A549 (cell line): ENCODE results near the gene GNAL. TPM values are rescaled to one million over a fixed set of nuclear protein-coding genes. Genes with fewer than 3 reads are reported as not detected.
A peak's percentile ranks its signal among the peaks of the same experiment; 100 is the strongest.

Source experiments
- ATAC-seq, 2 experiments: fragments of 200-7000 bp in 1 of 2; fragments of >200 bp in 1 of 2; cut with Nextera tagmentation in 1 of 2; cut with Tn5 transposase in 1 of 2; 3 replicates each; pipeline versions ENCODE4 v1.8.0 to v1.9.1; 2018 to 2020; ENCODE audit warnings: mild to moderate bottlenecking in 1 of 2, moderate library complexity in 1 of 2
- CTCF ChIA-PET: fragments of 300-600 bp; sonication (Branson Sonifier 250); formaldehyde crosslinking; extraction: SDS; loops from one replicate; lab custom pipeline; 2021; ENCODE audit warnings: antibody characterized with exemption, inconsistent platforms; lab: Yijun Ruan, JAX
- POLR2A ChIA-PET: fragments of 350-600 bp; formaldehyde crosslinking; extraction: SDS; loops from one replicate; lab custom pipeline; 2021; ENCODE audit warnings: antibody characterized with exemption, inconsistent platforms; lab: Yijun Ruan, JAX
- DNase-seq, 2 experiments: peaks; one replicate each; pipeline versions ENCODE4 v3.0.0 to v3.0.0-alpha.2; 2011 to 2016; ENCODE audit warnings: low read depth in 1 of 2, low spot score in 1 of 2
- FAIRE-seq: peaks from 2 replicates; lab custom pipeline; 2011; peaks lifted over from hg19 to GRCh38; lab: Jason Lieb, UNC
- H3K27ac ChIP-seq, 2 experiments: fragments of >200 bp; sonication (Bioruptor Twin); formaldehyde crosslinking; 3 replicates each; pipeline ENCODE4 v1.5.1; 2016 to 2017
- H3K4me1 ChIP-seq: fragments of >200 bp; sonication (Bioruptor Twin); formaldehyde crosslinking; 3 replicates; pipeline ENCODE4 v1.6.1; 2016
- H3K4me2 ChIP-seq: fragments of >200 bp; sonication (Bioruptor Twin); formaldehyde crosslinking; 3 replicates; pipeline ENCODE4 v1.6.1; 2016
- H3K4me3 ChIP-seq: fragments of >200 bp; sonication (Bioruptor Twin); formaldehyde crosslinking; 3 replicates; pipeline ENCODE4 v1.5.1; 2016
- H3K9me3 ChIP-seq: fragments of >200 bp; sonication (Bioruptor Twin); formaldehyde crosslinking; 3 replicates; pipeline ENCODE4 v1.6.1; 2016
- BHLHE40 ChIP-seq: IDR thresholded peaks from 2 replicates; pipeline ENCODE4 v1.6.1; 2012; ENCODE audit warnings: low read depth, low read length, inconsistent platforms
- CBX2 ChIP-seq: fragments of 200-600 bp; sonication (generic); IDR thresholded peaks from 2 replicates; pipeline ENCODE4 v1.6.1; 2016; ENCODE audit warnings: low read depth, mild to moderate bottlenecking, borderline replicate concordance
- CEBPB ChIP-seq, 2 experiments: fragments of >200 bp in 1 of 2; sonication (Bioruptor Twin) in 1 of 2; formaldehyde crosslinking in 1 of 2; IDR thresholded peaks; 2 replicates each; pipeline ENCODE4 v1.6.1; 2012 to 2016
- EHF ChIP-seq: fragments of 250-450 bp; sonication (Bioruptor Pico); IDR thresholded peaks from 2 replicates; pipeline ENCODE4 v1.5.0; 2020; ENCODE audit warnings: mild to moderate bottlenecking
- FOSL2 ChIP-seq, 2 experiments: fragments of 450-650 bp in 1 of 2; fragments of >200 bp in 1 of 2; sonication (Bioruptor Twin) in 1 of 2; formaldehyde crosslinking; IDR thresholded peaks; 2 replicates each; pipeline versions ENCODE4 v1.5.0 to v1.6.1; 2016 to 2020; ENCODE audit warnings: mild to moderate bottlenecking in 1 of 2, moderate library complexity in 1 of 2
- GATA3 ChIP-seq: IDR thresholded peaks from 2 replicates; pipeline ENCODE4 v1.6.1; 2012; ENCODE audit warnings: borderline replicate concordance
- HOXB13 ChIP-seq: fragments of 250-450 bp; sonication (Bioruptor Pico); IDR thresholded peaks from 2 replicates; pipeline ENCODE4 v1.5.0; 2020; ENCODE audit warnings: low read depth, mild to moderate bottlenecking, moderate library complexity
- JUN ChIP-seq, 2 experiments: fragments of >200 bp; sonication (Bioruptor Twin); formaldehyde crosslinking; IDR thresholded peaks; 2 replicates in 1 of 2; 3 replicates in 1 of 2; pipeline ENCODE4 v1.6.1; 2016 to 2017
- KDM5A ChIP-seq: fragments of 200-600 bp; sonication (generic); IDR thresholded peaks from 2 replicates; pipeline ENCODE4 v1.6.1; 2016; ENCODE audit warnings: antibody characterized with exemption, mild to moderate bottlenecking
- MAZ ChIP-seq: fragments of 150-350 bp; IDR thresholded peaks from 2 replicates; pipeline ENCODE4 v1.6.1; 2014; ENCODE audit warnings: antibody characterized with exemption, low read depth, low read length, borderline replicate concordance
- MYC ChIP-seq: IDR thresholded peaks from 2 replicates; pipeline ENCODE4 v1.6.1; 2012; ENCODE audit warnings: mild to moderate bottlenecking, inconsistent platforms, low read length, improper control_type of control experiment, borderline replicate concordance
- NFE2L2 ChIP-seq: fragments of 150-350 bp; conservative IDR thresholded peaks from 2 replicates; pipeline ENCODE4 v1.6.1; 2014; ENCODE audit warnings: low read length
- NR3C1 ChIP-seq: fragments of >200 bp; sonication (Bioruptor Twin); formaldehyde crosslinking; IDR thresholded peaks from 3 replicates; pipeline ENCODE4 v1.6.1; 2017
- PHF8 ChIP-seq: fragments of 200-600 bp; sonication (generic); IDR thresholded peaks from 2 replicates; pipeline ENCODE4 v1.6.1; 2016; ENCODE audit warnings: low read depth, mild to moderate bottlenecking, antibody characterized with exemption, moderate library complexity, borderline replicate concordance
- RARB ChIP-seq: fragments of 250-450 bp; sonication (Bioruptor Pico); IDR thresholded peaks from 2 replicates; pipeline ENCODE4 v1.8.0; 2021; ENCODE audit warnings: mild to moderate bottlenecking, moderate library complexity
- RFX5 ChIP-seq: fragments of 450-650 bp; IDR thresholded peaks from 2 replicates; pipeline ENCODE4 v1.7.1; 2014; ENCODE audit warnings: antibody characterized with exemption, mild to moderate bottlenecking, moderate library complexity
- RNF2 ChIP-seq: fragments of 200-600 bp; sonication (generic); IDR thresholded peaks from 2 replicates; pipeline ENCODE4 v1.6.1; 2016; ENCODE audit warnings: low read depth, mild to moderate bottlenecking, antibody characterized with exemption, moderate library complexity, borderline replicate concordance
- SMC3 ChIP-seq: fragments of >200 bp; sonication (Bioruptor Twin); formaldehyde crosslinking; IDR thresholded peaks from 3 replicates; pipeline ENCODE4 v1.6.1; 2018; ENCODE audit warnings: inconsistent platforms
- SREBF2 ChIP-seq: fragments of 450-650 bp; IDR thresholded peaks from 2 replicates; pipeline ENCODE4 v1.6.1; 2014; ENCODE audit warnings: mild to moderate bottlenecking, moderate library complexity
- TFCP2L1 ChIP-seq: fragments of 250-450 bp; sonication (Bioruptor Pico); IDR thresholded peaks from 2 replicates; pipeline ENCODE4 v1.5.0; 2021; ENCODE audit warnings: mild to moderate bottlenecking
- TP53 ChIP-seq: fragments of 250-450 bp; sonication (Bioruptor Pico); IDR thresholded peaks from 2 replicates; pipeline ENCODE4 v1.5.0; 2021; ENCODE audit warnings: mild to moderate bottlenecking, moderate library complexity
- ZC3H11A ChIP-seq: fragments of 450-650 bp; IDR thresholded peaks from 2 replicates; pipeline ENCODE4 v1.6.1; 2014; ENCODE audit warnings: antibody characterized with exemption, mild to moderate bottlenecking
- ZFP36 ChIP-seq: fragments of 450-650 bp; IDR thresholded peaks from 2 replicates; pipeline ENCODE4 v1.6.1; 2014; ENCODE audit warnings: borderline replicate concordance; ENCODE audit not compliant: partially characterized antibody
- ZSCAN20 ChIP-seq: fragments of 250-450 bp; sonication (Bioruptor Pico); IDR thresholded peaks from 2 replicates; pipeline ENCODE4 v1.8.0; 2022; ENCODE audit warnings: mild to moderate bottlenecking, moderate library complexity
- WGBS: methylation state at CpG from one replicate; pipeline ENCODE4 v1.1.6; 2017; ENCODE audit errors: missing lambda C conversion rate; 5-methylcytosine and 5-hydroxymethylcytosine counted together
- polyA plus RNA-seq, 4 experiments: library from polyadenylated mRNA; depleted of rRNA in 3 of 4; stranded (reverse); fragments of >200 nt; fragmentation: RNase III in 1 of 4; extraction: RNeasy Plus Mini Kit Qiagen cat#74134 plus additional on column Dnase treatment in 1 of 4; gene quantifications; 2 replicates in 3 of 4; 3 replicates in 1 of 4; pipeline ENCODE4 v1.2.3, GENCODE V29; 2011 to 2017
- TF ChIP-seq, protein P1 (sequence below): fragments of >200 bp; sonication (Bioruptor Twin); formaldehyde crosslinking; IDR thresholded peaks from 3 replicates; pipeline ENCODE4 v1.6.1; 2016
- TF ChIP-seq, protein P2 (sequence below): IDR thresholded peaks from 2 replicates; pipeline ENCODE4 v1.6.1; 2012
- TF ChIP-seq, protein P3 (sequence below): fragments of 450-650 bp; IDR thresholded peaks from 2 replicates; pipeline ENCODE4 v1.6.1; 2014; ENCODE audit warnings: antibody characterized with exemption
- TF ChIP-seq, protein P4 (sequence below): fragments of 200-600 bp; sonication (generic); IDR thresholded peaks from 2 replicates; pipeline ENCODE4 v1.6.1; 2016; ENCODE audit warnings: antibody characterized with exemption, mild to moderate bottlenecking, moderate library complexity
- TF ChIP-seq, protein P5 (sequence below): fragments of 150-350 bp; IDR thresholded peaks from 2 replicates; pipeline ENCODE4 v1.6.1; 2014; ENCODE audit warnings: low read depth, mild to moderate bottlenecking, low read length
- TF ChIP-seq, protein P6 (sequence below): fragments of 250-450 bp; sonication (Bioruptor Pico); IDR thresholded peaks from 2 replicates; pipeline ENCODE4 v1.5.0; 2020; ENCODE audit warnings: low read depth, mild to moderate bottlenecking, moderate library complexity

Gene GNAL
- polyA plus RNA-seq, 2 of the 4 experiments (the other 2 are of a cell fraction): 5.1 to 12.9 TPM

DNA sequence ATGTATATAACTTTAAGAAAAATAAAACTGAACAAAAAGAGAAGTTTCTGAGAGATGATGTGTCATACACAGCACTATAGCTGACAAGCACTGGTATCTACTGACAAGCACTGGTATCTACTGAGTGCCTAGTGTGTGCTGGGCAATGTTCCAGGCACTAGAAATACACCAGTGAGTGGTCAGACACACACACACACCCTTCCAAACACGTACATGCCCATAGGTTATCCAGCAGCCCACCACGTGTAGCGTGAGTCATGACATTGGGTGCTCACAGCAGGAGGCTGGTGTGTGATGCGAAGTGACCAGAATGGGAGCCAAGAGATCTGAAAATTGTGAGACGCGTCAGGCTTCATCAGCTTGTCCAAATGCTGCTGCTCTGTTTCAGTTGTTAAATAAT, 12.2 kb upstream of the GNAL start:
- CTCF ChIA-PET: interaction anchor here (1.2 kb wide), 1 partner anchor 56 kb away, joined by 3 read pairs; no protein-coding TSS in a partner anchor
- TF ChIP-seq CEBPB (IDR thresholded peaks at IDR 0.05) (no peak), ZSCAN20 (CRISPR knock-in tag) (no peak), PHF8 (no peak), SMC3 (no peak), GATA3 (no peak), RNF2 (no peak), RFX5 (no peak), TP53 (CRISPR knock-in tag) (no peak), NR3C1 (no peak), FOSL2 (IDR thresholded peaks at IDR 0.05) (no peak), FOSL2 (CRISPR knock-in tag; IDR thresholded peaks at IDR 0.05) (0 out of 2 replicates have a peak, but pooled peaks have one; percentile 16), SREBF2 (no peak)
- TF ChIP-seq, protein P1, sequence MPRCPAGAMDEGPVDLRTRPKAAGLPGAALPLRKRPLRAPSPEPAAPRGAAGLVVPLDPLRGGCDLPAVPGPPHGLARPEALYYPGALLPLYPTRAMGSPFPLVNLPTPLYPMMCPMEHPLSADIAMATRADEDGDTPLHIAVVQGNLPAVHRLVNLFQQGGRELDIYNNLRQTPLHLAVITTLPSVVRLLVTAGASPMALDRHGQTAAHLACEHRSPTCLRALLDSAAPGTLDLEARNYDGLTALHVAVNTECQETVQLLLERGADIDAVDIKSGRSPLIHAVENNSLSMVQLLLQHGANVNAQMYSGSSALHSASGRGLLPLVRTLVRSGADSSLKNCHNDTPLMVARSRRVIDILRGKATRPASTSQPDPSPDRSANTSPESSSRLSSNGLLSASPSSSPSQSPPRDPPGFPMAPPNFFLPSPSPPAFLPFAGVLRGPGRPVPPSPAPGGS: no peak
- TF ChIP-seq, protein P2, sequence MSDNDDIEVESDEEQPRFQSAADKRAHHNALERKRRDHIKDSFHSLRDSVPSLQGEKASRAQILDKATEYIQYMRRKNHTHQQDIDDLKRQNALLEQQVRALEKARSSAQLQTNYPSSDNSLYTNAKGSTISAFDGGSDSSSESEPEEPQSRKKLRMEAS: 0 out of 2 replicates have a peak, but pooled peaks have one; percentile 25
- TF ChIP-seq, protein P3, sequence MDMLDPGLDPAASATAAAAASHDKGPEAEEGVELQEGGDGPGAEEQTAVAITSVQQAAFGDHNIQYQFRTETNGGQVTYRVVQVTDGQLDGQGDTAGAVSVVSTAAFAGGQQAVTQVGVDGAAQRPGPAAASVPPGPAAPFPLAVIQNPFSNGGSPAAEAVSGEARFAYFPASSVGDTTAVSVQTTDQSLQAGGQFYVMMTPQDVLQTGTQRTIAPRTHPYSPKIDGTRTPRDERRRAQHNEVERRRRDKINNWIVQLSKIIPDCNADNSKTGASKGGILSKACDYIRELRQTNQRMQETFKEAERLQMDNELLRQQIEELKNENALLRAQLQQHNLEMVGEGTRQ: peak; percentile 44
- TF ChIP-seq, all 56 proteins: peak for 3
- POLR2A ChIA-PET: no interaction called here
- peaks cover 8% of the 10 kb centered on the region; the same call in 2 of the 3 replicates for H3K4me1 ChIP-seq
- peak; percentile 19 to 31 for DNase-seq
- ATAC-seq: peak; percentile 65 to 80
- H3K9me3 ChIP-seq: no peaks in the 10 kb centered on the region
- no peak overlapping the region for H3K27ac ChIP-seq
- H3K4me3 ChIP-seq: no peak overlapping the region
- WGBS: 18% methylated on average over 6 of the region's 6 CpGs
- no peak for FAIRE-seq
- H3K4me2 ChIP-seq: peak overlapping the region; percentile 36

DNA sequence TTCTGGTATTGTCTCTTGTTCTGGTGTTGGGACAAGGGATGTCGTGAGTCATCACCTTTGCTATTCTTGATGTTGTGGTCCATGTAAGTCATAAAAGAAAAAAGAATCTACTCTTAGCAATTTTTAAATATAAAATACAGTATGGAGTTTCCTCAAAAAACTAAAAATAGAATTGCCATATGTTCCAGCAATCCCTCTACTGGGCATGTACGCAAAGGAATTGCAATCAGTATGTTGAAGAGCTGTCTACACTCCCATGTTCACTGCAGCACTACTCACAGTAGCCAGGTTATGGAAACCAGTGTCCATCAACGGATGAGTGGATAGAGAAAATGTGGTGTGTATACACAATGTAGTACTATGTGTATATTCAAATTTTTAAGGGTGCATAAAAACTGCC, 10.9 kb upstream of the GNAL start:
- H3K4me1 ChIP-seq: peaks cover 8% of the 10 kb centered on the region; the same call in 2 of the 3 replicates
- TF ChIP-seq, protein P4, sequence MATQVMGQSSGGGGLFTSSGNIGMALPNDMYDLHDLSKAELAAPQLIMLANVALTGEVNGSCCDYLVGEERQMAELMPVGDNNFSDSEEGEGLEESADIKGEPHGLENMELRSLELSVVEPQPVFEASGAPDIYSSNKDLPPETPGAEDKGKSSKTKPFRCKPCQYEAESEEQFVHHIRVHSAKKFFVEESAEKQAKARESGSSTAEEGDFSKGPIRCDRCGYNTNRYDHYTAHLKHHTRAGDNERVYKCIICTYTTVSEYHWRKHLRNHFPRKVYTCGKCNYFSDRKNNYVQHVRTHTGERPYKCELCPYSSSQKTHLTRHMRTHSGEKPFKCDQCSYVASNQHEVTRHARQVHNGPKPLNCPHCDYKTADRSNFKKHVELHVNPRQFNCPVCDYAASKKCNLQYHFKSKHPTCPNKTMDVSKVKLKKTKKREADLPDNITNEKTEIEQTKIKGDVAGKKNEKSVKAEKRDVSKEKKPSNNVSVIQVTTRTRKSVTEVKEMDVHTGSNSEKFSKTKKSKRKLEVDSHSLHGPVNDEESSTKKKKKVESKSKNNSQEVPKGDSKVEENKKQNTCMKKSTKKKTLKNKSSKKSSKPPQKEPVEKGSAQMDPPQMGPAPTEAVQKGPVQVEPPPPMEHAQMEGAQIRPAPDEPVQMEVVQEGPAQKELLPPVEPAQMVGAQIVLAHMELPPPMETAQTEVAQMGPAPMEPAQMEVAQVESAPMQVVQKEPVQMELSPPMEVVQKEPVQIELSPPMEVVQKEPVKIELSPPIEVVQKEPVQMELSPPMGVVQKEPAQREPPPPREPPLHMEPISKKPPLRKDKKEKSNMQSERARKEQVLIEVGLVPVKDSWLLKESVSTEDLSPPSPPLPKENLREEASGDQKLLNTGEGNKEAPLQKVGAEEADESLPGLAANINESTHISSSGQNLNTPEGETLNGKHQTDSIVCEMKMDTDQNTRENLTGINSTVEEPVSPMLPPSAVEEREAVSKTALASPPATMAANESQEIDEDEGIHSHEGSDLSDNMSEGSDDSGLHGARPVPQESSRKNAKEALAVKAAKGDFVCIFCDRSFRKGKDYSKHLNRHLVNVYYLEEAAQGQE: no peak
- no peak for TF ChIP-seq ZFP36
- TF ChIP-seq MAZ: no peak
- no peak for TF ChIP-seq NFE2L2
- no peak for TF ChIP-seq CBX2
- no peak for TF ChIP-seq RFX5
- no peak for TF ChIP-seq HOXB13 (CRISPR knock-in tag)
- TF ChIP-seq JUN (IDR thresholded peaks at IDR 0.05): no peak
- no peak for TF ChIP-seq TFCP2L1 (CRISPR knock-in tag)
- no peak for TF ChIP-seq MYC
- no peak for TF ChIP-seq FOSL2 (IDR thresholded peaks at IDR 0.05)
- no peak for TF ChIP-seq FOSL2 (CRISPR knock-in tag; IDR thresholded peaks at IDR 0.05)
- TF ChIP-seq EHF (CRISPR knock-in tag): no peak
- TF ChIP-seq KDM5A: no peak
- no peak for TF ChIP-seq BHLHE40
- TF ChIP-seq RARB (CRISPR knock-in tag): no peak
- TF ChIP-seq SREBF2: no peak
- TF ChIP-seq, protein P5, sequence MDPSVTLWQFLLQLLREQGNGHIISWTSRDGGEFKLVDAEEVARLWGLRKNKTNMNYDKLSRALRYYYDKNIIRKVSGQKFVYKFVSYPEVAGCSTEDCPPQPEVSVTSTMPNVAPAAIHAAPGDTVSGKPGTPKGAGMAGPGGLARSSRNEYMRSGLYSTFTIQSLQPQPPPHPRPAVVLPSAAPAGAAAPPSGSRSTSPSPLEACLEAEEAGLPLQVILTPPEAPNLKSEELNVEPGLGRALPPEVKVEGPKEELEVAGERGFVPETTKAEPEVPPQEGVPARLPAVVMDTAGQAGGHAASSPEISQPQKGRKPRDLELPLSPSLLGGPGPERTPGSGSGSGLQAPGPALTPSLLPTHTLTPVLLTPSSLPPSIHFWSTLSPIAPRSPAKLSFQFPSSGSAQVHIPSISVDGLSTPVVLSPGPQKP: no peak
- no peak for TF ChIP-seq ZC3H11A
- TF ChIP-seq, protein P6, sequence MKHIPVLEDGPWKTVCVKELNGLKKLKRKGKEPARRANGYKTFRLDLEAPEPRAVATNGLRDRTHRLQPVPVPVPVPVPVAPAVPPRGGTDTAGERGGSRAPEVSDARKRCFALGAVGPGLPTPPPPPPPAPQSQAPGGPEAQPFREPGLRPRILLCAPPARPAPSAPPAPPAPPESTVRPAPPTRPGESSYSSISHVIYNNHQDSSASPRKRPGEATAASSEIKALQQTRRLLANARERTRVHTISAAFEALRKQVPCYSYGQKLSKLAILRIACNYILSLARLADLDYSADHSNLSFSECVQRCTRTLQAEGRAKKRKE (CRISPR knock-in tag): no peak
- ChIA-PET CTCF (interaction anchor here (1.0 to 1.2 kb wide), 2 partner anchors 8 to 55 kb away, joined by 3 read pairs; no protein-coding TSS in a partner anchor), POLR2A (no interaction called here)
- DNase-seq: no peak
- no peak for ATAC-seq
- FAIRE-seq: no peak
- WGBS: 45% methylated on average over 3 of the region's 3 CpGs
- no peak overlapping the region for H3K27ac ChIP-seq
- H3K9me3 ChIP-seq: no peaks in the 10 kb centered on the region
- H3K4me2 ChIP-seq: no peak overlapping the region
- H3K4me3 ChIP-seq: no peak overlapping the region
